HepG2 (cell line): ENCODE measurements around the gene B3GNT2. TPM values are rescaled to one million over a fixed set of nuclear protein-coding genes. Genes with fewer than 3 reads are reported as not detected.

Source experiments
- ATF3 ChIP-seq: sonication (generic); formaldehyde crosslinking; IDR thresholded peaks from 2 replicates; pipeline ENCODE4 v1.4.0; 2020; ENCODE audit warnings: missing genetic modification reagents
- ATF4 ChIP-seq, 2 experiments: fragments of 450-650 bp in 1 of 2; sonication (generic) in 1 of 2; formaldehyde crosslinking; IDR thresholded peaks; 2 replicates each; pipeline versions ENCODE4 v1.5.0 to v1.8.0; 2020 to 2022; ENCODE audit warnings: mild to moderate bottlenecking in 1 of 2, missing genetic modification reagents in 1 of 2
- GATAD2A ChIP-seq: IDR thresholded peaks from 2 replicates; pipeline ENCODE4 v1.6.1; 2016
- IRF2 ChIP-seq: IDR thresholded peaks from 2 replicates; pipeline ENCODE4 v1.6.1; 2018; ENCODE audit warnings: missing genetic modification reagents, missing compliant biosample characterization
- KMT2A ChIP-seq: sonication (generic); formaldehyde crosslinking; IDR thresholded peaks from 2 replicates; pipeline ENCODE4 v1.4.0; 2020; ENCODE audit warnings: missing genetic modification reagents
- PBX3 ChIP-seq: sonication (generic); formaldehyde crosslinking; IDR thresholded peaks from 2 replicates; pipeline ENCODE4 v1.8.1; 2023; ENCODE audit warnings: missing genetic modification reagents, inconsistent platforms, borderline replicate concordance
- PCBP2 ChIP-seq: fragments of 200-400 bp; formaldehyde crosslinking; optimal IDR thresholded peaks from 2 replicates; pipeline ENCODE3; 2018; ENCODE audit warnings: low read length, low read depth; ENCODE audit not compliant: poor library complexity, severe bottlenecking
- RFX5 ChIP-seq: IDR thresholded peaks from 2 replicates; pipeline ENCODE4 v1.6.1; 2011; ENCODE audit warnings: low read depth, low read length, improper control_type of control experiment
- SYNCRIP ChIP-seq: fragments of 200-400 bp; formaldehyde crosslinking; IDR thresholded peaks from 2 replicates; pipeline ENCODE4 v1.6.1; 2018; ENCODE audit warnings: mild to moderate bottlenecking, low read depth, low read length; ENCODE audit not compliant: insufficient read depth
- TAF15 ChIP-seq: fragments of 200-400 bp; formaldehyde crosslinking; IDR thresholded peaks from one replicate; pipeline ENCODE4 v1.6.1; 2018; ENCODE audit warnings: mild to moderate bottlenecking, low read depth, low read length; ENCODE audit not compliant: poor library complexity, severe bottlenecking
- TEAD2 ChIP-seq: sonication (generic); formaldehyde crosslinking; IDR thresholded peaks from 2 replicates; pipeline ENCODE4 v1.9.0; 2021; ENCODE audit warnings: missing genetic modification reagents
- ZIK1 ChIP-seq: sonication (generic); formaldehyde crosslinking; IDR thresholded peaks from 2 replicates; pipeline ENCODE4 v1.5.0; 2020; ENCODE audit warnings: mild to moderate bottlenecking, low read depth, missing genetic modification reagents, borderline replicate concordance
- ZNF235 ChIP-seq: sonication (generic); formaldehyde crosslinking; IDR thresholded peaks from 2 replicates; pipeline ENCODE4 v1.8.1; 2023; ENCODE audit warnings: mild to moderate bottlenecking, missing genetic modification reagents, borderline replicate concordance
- ZNF24 ChIP-seq: fragments of 450-650 bp; IDR thresholded peaks from 2 replicates; pipeline ENCODE4 v1.6.1; 2017; ENCODE audit warnings: antibody characterized with exemption, mild to moderate bottlenecking
- ZNF253 ChIP-seq: sonication (generic); formaldehyde crosslinking; IDR thresholded peaks from 2 replicates; pipeline ENCODE4 v1.8.0; 2022; ENCODE audit warnings: mild to moderate bottlenecking, missing genetic modification reagents, borderline replicate concordance
- ZNF3 ChIP-seq: IDR thresholded peaks from 2 replicates; pipeline ENCODE4 v1.7.0; 2017; ENCODE audit warnings: inconsistent platforms
- ZNF337 ChIP-seq: sonication (generic); formaldehyde crosslinking; IDR thresholded peaks from 2 replicates; pipeline ENCODE4 v1.5.1; 2020; ENCODE audit warnings: missing genetic modification reagents, low read depth, mild to moderate bottlenecking, borderline replicate concordance
- ZNF33B ChIP-seq: sonication (generic); formaldehyde crosslinking; IDR thresholded peaks from 2 replicates; pipeline ENCODE4 v1.5.1; 2020; ENCODE audit warnings: mild to moderate bottlenecking, missing genetic modification reagents
- ZNF605 ChIP-seq: sonication (generic); formaldehyde crosslinking; IDR thresholded peaks from 2 replicates; pipeline ENCODE4 v1.8.0; 2022; ENCODE audit warnings: mild to moderate bottlenecking, missing genetic modification reagents
- ZNF839 ChIP-seq: sonication (generic); formaldehyde crosslinking; IDR thresholded peaks from 2 replicates; pipeline ENCODE4 v1.4.0; 2020; ENCODE audit warnings: missing genetic modification reagents, mild to moderate bottlenecking, borderline replicate concordance
- polyA plus RNA-seq, 8 experiments: library from polyadenylated mRNA; depleted of rRNA in 3 of 8; stranded (reverse) in 7 of 8; unstranded in 1 of 8; fragments of >200 nt; fragmentation: Illumina TruSeq in 4 of 8; extraction: Trizol in 4 of 8; gene quantifications; 2 replicates each; pipeline versions ENCODE4 v1.2.1 to v1.2.3, GENCODE V29; 2011 to 2016; ENCODE audit warnings: low read depth in 4 of 8, missing spikeins in 1 of 8, mixed read lengths in 1 of 8; ENCODE audit not compliant: insufficient read depth in 1 of 8
- total RNA-seq, 5 experiments: library from RNA; depleted of rRNA; stranded (reverse); fragments of >200 nt; fragmentation: Illumina TruSeq; extraction: Trizol; gene quantifications; 2 replicates each; pipeline ENCODE4 v1.2.3, GENCODE V29; 2016; ENCODE audit warnings: low read depth in 1 of 5
- TF ChIP-seq, protein P1 (sequence below): sonication (generic); formaldehyde crosslinking; IDR thresholded peaks from 2 replicates; pipeline ENCODE4 v1.4.0; 2020; ENCODE audit warnings: missing genetic modification reagents
- TF ChIP-seq, protein P2 (sequence below): IDR thresholded peaks from 2 replicates; pipeline ENCODE4 v1.6.1; 2016; ENCODE audit warnings: missing biosample characterization, missing genetic modification reagents, low read depth

The B3GNT2 gene
- total and polyA plus RNA-seq, 2 of the 13 experiments (the other 11 are each of a cell fraction or from before 2014, with no cell fraction given) = 26.3 to 28.5 TPM

- TF ChIP-seq, protein P1, sequence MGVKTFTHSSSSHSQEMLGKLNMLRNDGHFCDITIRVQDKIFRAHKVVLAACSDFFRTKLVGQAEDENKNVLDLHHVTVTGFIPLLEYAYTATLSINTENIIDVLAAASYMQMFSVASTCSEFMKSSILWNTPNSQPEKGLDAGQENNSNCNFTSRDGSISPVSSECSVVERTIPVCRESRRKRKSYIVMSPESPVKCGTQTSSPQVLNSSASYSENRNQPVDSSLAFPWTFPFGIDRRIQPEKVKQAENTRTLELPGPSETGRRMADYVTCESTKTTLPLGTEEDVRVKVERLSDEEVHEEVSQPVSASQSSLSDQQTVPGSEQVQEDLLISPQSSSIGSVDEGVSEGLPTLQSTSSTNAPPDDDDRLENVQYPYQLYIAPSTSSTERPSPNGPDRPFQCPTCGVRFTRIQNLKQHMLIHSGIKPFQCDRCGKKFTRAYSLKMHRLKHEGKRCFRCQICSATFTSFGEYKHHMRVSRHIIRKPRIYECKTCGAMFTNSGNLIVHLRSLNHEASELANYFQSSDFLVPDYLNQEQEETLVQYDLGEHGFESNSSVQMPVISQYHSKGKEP (CRISPR knock-in tag) = no peak
- TF ChIP-seq TAF15 (no peak), TEAD2 (CRISPR knock-in tag) (no peak), ATF4 (CRISPR knock-in tag; IDR thresholded peaks at IDR 0.05) (no peak; a peak in 1 of 4 replicates), ZNF839 (CRISPR knock-in tag) (peak; percentile 44; the same call in 1 of the 2 replicates), GATAD2A (CRISPR knock-in tag) (peak; percentile 94), PCBP2 (no peak), PBX3 (no peak), ZNF337 (CRISPR knock-in tag) (peak; percentile 68; the same call in 1 of the 2 replicates), RFX5 (no peak), ZNF24 (no peak), ZIK1 (CRISPR knock-in tag) (no peak), ZNF235 (CRISPR knock-in tag) (no peak; the same call in 1 of the 2 replicates), SYNCRIP (no peak), ZNF605 (CRISPR knock-in tag) (0 out of 2 replicates have a peak, but pooled peaks have one; percentile 16), IRF2 (peak; percentile 74), ATF3 (CRISPR knock-in tag) (no peak), ZNF253 (no peak), ZNF3 (CRISPR knock-in tag) (no peak), KMT2A (CRISPR knock-in tag) (no peak; the same call in 1 of the 2 replicates), ZNF33B (peak; percentile 86; the same call in 1 of the 2 replicates)
- TF ChIP-seq, protein P2, sequence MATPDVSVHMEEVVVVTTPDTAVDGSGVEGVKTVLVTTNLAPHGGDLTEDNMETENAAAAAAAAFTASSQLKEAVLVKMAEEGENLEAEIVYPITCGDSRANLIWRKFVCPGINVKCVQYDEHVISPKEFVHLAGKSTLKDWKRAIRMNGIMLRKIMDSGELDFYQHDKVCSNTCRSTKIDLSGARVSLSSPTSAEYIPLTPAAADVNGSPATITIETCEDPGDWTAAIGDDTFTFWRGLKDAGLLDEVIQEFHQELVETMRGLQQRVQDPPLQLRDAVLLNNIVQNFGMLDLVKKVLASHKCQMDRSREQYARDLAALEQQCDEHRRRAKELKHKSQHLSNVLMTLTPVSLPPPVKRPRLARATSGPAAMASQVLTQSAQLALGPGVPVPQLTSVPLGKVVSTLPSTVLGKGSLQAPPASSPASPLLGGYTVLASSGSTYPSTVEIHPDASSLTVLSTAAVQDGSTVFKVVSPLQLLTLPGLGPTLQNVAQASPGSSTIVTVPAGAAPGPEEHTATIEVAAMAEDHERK = no peak
Observed at GRCh38 chr2:62194558-62195420, 1.1 kb upstream of the B3GNT2 start (continued).
